HepG2 (cell line): ENCODE measurements around the gene THAP3. TPM values are rescaled to one million over a fixed set of nuclear protein-coding genes. Genes with fewer than 3 reads are reported as not detected.

Experiments
- ARNT ChIP-seq: fragments of 450-650 bp; IDR thresholded peaks from 2 replicates; pipeline ENCODE4 v1.6.1; 2017
- CREB1 ChIP-seq, 2 experiments: fragments of 450-650 bp in 1 of 2; IDR thresholded peaks; 2 replicates each; pipeline ENCODE4 v1.6.1; 2016 to 2017; ENCODE audit warnings: control low read depth in 1 of 2, mild to moderate bottlenecking in 1 of 2, missing compliant biosample characterization in 1 of 2, missing genetic modification characterization in 1 of 2
- ETV6 ChIP-seq: sonication (generic); formaldehyde crosslinking; conservative IDR thresholded peaks from 2 replicates; pipeline ENCODE4 v1.4.0; 2020; ENCODE audit warnings: missing genetic modification reagents
- MEIS1 ChIP-seq: sonication (generic); formaldehyde crosslinking; IDR thresholded peaks from 2 replicates; pipeline ENCODE4 v1.9.0; 2021; ENCODE audit warnings: mild to moderate bottlenecking, missing genetic modification reagents, moderate library complexity, borderline replicate concordance
- MTF1 ChIP-seq: sonication (generic); formaldehyde crosslinking; IDR thresholded peaks from 2 replicates; pipeline ENCODE4 v1.5.0; 2020; ENCODE audit warnings: missing genetic modification reagents
- NFKB2 ChIP-seq: sonication (generic); formaldehyde crosslinking; IDR thresholded peaks from 2 replicates; pipeline ENCODE4 v1.4.0; 2020; ENCODE audit warnings: missing genetic modification reagents, borderline replicate concordance
- NR2F1 ChIP-seq, 2 experiments: fragments of 450-650 bp in 1 of 2; formaldehyde crosslinking in 1 of 2; IDR thresholded peaks; 2 replicates each; pipeline versions ENCODE4 v1.5.0 to v1.6.1; 2016 to 2020; ENCODE audit warnings: mild to moderate bottlenecking in 1 of 2, missing compliant biosample characterization in 1 of 2, missing genetic modification reagents in 1 of 2, moderate library complexity in 1 of 2
- RFX5 ChIP-seq: IDR thresholded peaks from 2 replicates; pipeline ENCODE4 v1.6.1; 2011; ENCODE audit warnings: low read depth, low read length, improper control_type of control experiment
- SAP130 ChIP-seq: IDR thresholded peaks from 2 replicates; pipeline ENCODE4 v1.6.1; 2016; ENCODE audit warnings: low read depth
- SRSF4 ChIP-seq: fragments of 200-400 bp; formaldehyde crosslinking; IDR thresholded peaks from one replicate; pipeline ENCODE4 v1.6.1; 2018; ENCODE audit warnings: mild to moderate bottlenecking, low read depth, low read length, moderate library complexity; ENCODE audit not compliant: poor library complexity, severe bottlenecking
- TCF7 ChIP-seq: sonication (generic); IDR thresholded peaks from 2 replicates; pipeline ENCODE4 v1.6.1; 2016; ENCODE audit warnings: antibody characterized with exemption, low read depth
- ZNF354B ChIP-seq: sonication (generic); formaldehyde crosslinking; IDR thresholded peaks from 2 replicates; pipeline ENCODE4 v1.8.0; 2022; ENCODE audit warnings: mild to moderate bottlenecking, missing genetic modification reagents
- ZNF382 ChIP-seq: sonication (generic); formaldehyde crosslinking; IDR thresholded peaks from 2 replicates; pipeline ENCODE4 v1.5.0; 2020; ENCODE audit warnings: missing genetic modification reagents, mild to moderate bottlenecking, borderline replicate concordance
- ZNF850 ChIP-seq: sonication (generic); formaldehyde crosslinking; conservative IDR thresholded peaks from 2 replicates; pipeline ENCODE4 v1.9.0; 2021; ENCODE audit warnings: mild to moderate bottlenecking, missing genetic modification reagents
- ZSCAN25 ChIP-seq: sonication (generic); formaldehyde crosslinking; IDR thresholded peaks from 2 replicates; pipeline ENCODE4 v1.8.0; 2022; ENCODE audit warnings: mild to moderate bottlenecking, missing genetic modification reagents
- ZZZ3 ChIP-seq: sonication (generic); formaldehyde crosslinking; IDR thresholded peaks from 2 replicates; pipeline ENCODE4 v1.4.0; 2020; ENCODE audit warnings: missing genetic modification reagents, mild to moderate bottlenecking, borderline replicate concordance
- polyA plus RNA-seq, 8 experiments: library from polyadenylated mRNA; depleted of rRNA in 3 of 8; stranded (reverse) in 7 of 8; unstranded in 1 of 8; fragments of >200 nt; fragmentation: Illumina TruSeq in 4 of 8; extraction: Trizol in 4 of 8; gene quantifications; 2 replicates each; pipeline versions ENCODE4 v1.2.1 to v1.2.3, GENCODE V29; 2011 to 2016; ENCODE audit warnings: low read depth in 4 of 8, missing spikeins in 1 of 8, mixed read lengths in 1 of 8; ENCODE audit not compliant: insufficient read depth in 1 of 8
- total RNA-seq, 5 experiments: library from RNA; depleted of rRNA; stranded (reverse); fragments of >200 nt; fragmentation: Illumina TruSeq; extraction: Trizol; gene quantifications; 2 replicates each; pipeline ENCODE4 v1.2.3, GENCODE V29; 2016; ENCODE audit warnings: low read depth in 1 of 5
- TF ChIP-seq, protein P1 (sequence below): sonication (generic); formaldehyde crosslinking; IDR thresholded peaks from 2 replicates; pipeline ENCODE4 v1.4.0; 2020; ENCODE audit warnings: low read depth, missing genetic modification reagents
- TF ChIP-seq, protein P2 (sequence below): sonication (generic); formaldehyde crosslinking; IDR thresholded peaks from 2 replicates; pipeline ENCODE4 v1.8.0; 2022; ENCODE audit warnings: missing genetic modification reagents, mild to moderate bottlenecking, moderate library complexity, borderline replicate concordance
- TF ChIP-seq, protein P3 (sequence below): sonication (generic); formaldehyde crosslinking; conservative IDR thresholded peaks from 2 replicates; pipeline ENCODE4 v1.8.0; 2022; ENCODE audit warnings: mild to moderate bottlenecking, moderate library complexity, missing genetic modification reagents

THAP3 gene
- total and polyA plus RNA-seq, 2 of the 13 experiments (the other 11 are each of a cell fraction or from before 2014, with no cell fraction given) = 10.3 to 14.9 TPM

DNA sequence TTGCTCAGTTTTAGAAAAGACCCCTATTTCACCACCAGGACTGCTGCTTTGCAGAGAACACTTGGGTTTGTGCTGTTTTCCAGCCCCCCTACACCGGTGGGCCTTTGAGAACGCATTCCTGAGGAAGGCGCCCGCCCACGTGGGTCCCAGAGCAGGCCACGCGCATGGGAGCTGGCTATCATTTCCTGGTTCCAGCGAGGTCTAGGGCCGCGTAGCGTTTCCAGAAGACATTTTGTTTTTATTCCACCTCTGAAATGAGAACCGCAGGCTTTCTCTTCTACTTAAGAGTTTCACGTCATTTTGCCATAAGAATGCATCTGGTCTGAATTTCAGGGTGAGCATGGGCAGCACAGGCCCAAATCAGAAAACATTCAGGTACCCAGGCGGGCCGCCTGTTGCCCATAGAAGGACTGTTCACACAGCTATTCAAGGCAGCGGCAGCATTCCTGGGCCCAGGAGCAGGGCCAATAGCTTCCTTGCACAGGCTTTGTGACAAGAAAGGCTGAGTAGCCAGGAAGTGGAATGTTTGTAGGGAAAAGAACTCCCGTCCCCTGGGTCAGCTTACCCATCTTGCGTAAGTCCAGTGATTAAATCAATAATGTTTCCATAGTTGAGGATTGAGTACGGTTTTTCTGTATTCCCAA lies 20.6 kb upstream of the THAP3 start (continued):
- TF ChIP-seq, protein P1, sequence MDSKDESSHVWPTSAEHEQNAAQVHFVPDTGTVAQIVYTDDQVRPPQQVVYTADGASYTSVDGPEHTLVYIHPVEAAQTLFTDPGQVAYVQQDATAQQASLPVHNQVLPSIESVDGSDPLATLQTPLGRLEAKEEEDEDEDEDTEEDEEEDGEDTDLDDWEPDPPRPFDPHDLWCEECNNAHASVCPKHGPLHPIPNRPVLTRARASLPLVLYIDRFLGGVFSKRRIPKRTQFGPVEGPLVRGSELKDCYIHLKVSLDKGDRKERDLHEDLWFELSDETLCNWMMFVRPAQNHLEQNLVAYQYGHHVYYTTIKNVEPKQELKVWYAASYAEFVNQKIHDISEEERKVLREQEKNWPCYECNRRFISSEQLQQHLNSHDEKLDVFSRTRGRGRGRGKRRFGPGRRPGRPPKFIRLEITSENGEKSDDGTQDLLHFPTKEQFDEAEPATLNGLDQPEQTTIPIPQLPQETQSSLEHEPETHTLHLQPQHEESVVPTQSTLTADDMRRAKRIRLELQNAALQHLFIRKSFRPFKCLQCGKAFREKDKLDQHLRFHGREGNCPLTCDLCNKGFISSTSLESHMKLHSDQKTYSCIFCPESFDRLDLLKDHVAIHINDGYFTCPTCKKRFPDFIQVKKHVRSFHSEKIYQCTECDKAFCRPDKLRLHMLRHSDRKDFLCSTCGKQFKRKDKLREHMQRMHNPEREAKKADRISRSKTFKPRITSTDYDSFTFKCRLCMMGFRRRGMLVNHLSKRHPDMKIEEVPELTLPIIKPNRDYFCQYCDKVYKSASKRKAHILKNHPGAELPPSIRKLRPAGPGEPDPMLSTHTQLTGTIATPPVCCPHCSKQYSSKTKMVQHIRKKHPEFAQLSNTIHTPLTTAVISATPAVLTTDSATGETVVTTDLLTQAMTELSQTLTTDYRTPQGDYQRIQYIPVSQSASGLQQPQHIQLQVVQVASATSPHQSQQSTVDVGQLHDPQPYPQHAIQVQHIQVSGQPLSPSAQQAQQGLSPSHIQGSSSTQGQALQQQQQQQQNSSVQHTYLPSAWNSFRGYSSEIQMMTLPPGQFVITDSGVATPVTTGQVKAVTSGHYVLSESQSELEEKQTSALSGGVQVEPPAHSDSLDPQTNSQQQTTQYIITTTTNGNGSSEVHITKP (CRISPR knock-in tag) = no peak; the same call in none of the 2 replicates
- TF ChIP-seq SAP130 (peak; percentile 88), NR2F1 (CRISPR knock-in tag; IDR thresholded peaks at IDR 0.05) (0 out of 4 replicates have a peak, but pooled peaks of 1 of the 2 experiments have one; percentile 25), MTF1 (CRISPR knock-in tag) (no peak), RFX5 (peak; percentile 32; the same call in 1 of the 2 replicates), ZNF382 (CRISPR knock-in tag) (no peak), CREB1 (IDR thresholded peaks at IDR 0.05) (no peak), CREB1 (CRISPR knock-in tag; IDR thresholded peaks at IDR 0.05) (peak; percentile 66), ZZZ3 (no peak), ARNT (no peak), TCF7 (no peak), SRSF4 (no peak), ETV6 (CRISPR knock-in tag) (peak; percentile 79), ZNF850 (CRISPR knock-in tag) (no peak), ZSCAN25 (no peak), NFKB2 (CRISPR knock-in tag) (peak; percentile 74; the same call in 1 of the 2 replicates), ZNF354B (CRISPR knock-in tag) (0 out of 2 replicates have a peak, but pooled peaks have one; percentile 47), MEIS1 (CRISPR knock-in tag) (peak; percentile 24; the same call in 1 of the 2 replicates)
- TF ChIP-seq, protein P2, sequence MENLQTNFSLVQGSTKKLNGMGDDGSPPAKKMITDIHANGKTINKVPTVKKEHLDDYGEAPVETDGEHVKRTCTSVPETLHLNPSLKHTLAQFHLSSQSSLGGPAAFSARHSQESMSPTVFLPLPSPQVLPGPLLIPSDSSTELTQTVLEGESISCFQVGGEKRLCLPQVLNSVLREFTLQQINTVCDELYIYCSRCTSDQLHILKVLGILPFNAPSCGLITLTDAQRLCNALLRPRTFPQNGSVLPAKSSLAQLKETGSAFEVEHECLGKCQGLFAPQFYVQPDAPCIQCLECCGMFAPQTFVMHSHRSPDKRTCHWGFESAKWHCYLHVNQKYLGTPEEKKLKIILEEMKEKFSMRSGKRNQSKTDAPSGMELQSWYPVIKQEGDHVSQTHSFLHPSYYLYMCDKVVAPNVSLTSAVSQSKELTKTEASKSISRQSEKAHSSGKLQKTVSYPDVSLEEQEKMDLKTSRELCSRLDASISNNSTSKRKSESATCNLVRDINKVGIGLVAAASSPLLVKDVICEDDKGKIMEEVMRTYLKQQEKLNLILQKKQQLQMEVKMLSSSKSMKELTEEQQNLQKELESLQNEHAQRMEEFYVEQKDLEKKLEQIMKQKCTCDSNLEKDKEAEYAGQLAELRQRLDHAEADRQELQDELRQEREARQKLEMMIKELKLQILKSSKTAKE (CRISPR knock-in tag) = no peak; the same call in 1 of the 2 replicates
- TF ChIP-seq, protein P3, sequence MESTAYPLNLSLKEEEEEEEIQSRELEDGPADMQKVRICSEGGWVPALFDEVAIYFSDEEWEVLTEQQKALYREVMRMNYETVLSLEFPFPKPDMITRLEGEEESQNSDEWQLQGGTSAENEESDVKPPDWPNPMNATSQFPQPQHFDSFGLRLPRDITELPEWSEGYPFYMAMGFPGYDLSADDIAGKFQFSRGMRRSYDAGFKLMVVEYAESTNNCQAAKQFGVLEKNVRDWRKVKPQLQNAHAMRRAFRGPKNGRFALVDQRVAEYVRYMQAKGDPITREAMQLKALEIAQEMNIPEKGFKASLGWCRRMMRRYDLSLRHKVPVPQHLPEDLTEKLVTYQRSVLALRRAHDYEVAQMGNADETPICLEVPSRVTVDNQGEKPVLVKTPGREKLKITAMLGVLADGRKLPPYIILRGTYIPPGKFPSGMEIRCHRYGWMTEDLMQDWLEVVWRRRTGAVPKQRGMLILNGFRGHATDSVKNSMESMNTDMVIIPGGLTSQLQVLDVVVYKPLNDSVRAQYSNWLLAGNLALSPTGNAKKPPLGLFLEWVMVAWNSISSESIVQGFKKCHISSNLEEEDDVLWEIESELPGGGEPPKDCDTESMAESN (CRISPR knock-in tag) = peak; percentile 64
